ENCODE results near the gene CD99.
"Not testable (repeated sequence)": the region's sequence is repeated elsewhere in the genome, so short reads cannot be mapped to it uniquely, and the experiment has no call there.

The CD99 gene

DNA sequence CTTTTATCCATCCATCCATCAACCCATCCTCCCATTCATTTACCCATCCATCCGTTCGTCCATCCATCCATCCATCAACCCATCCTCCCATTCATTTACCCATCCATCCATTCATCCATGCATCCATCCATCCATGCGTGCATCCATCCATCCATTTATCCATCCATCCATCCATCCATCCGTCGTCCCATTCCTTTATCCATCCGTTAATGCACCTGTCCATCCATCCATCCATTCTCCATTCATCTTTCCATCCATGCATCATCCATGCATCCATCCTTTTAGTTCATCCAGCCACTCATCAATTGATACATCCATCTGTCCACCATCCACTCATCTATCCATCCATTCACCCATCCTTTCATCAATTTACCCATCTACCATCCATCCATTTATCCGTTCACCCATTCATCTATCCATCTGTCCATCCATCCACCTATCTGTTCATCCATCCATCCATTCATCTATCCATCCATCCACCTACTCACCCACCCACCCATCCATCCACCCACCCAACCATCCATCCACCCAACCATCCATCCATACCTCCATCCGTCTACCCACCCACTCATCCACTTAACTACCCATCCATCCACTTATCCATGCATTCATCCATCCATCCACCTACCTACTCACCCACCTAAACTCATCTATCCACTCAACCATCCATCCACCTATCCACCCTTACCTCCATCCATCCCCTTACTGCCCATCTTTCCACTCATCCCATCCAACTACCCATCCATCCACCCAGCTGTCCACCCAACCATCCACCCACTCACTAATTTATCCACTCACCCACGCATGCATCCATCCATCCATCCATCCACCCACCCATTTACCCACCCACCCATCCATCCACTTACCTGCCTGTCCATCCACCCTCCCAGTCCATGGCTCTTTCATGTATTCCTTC lies 9.6 kb downstream of the CD99 start:
- no peak for DNase-seq

DNA sequence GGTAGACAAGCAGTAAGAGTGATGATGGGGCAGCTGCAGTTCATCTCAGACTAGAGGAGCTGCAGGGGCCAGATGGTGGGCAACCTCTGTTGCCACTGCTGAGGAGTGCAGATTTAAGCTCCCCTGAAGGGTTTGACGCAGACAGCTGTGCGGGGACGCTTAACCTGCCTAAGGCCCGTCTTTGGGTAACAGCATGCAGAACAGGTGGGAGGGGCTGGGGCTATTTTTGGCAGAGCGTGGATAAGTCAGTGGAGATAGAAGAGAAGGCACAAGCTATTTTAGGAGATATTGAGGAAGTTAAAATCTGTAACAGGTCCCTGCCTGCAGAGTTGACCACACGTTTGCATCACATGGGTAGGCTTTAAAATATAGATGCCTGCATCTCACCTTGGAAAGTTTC lies 10.5 kb downstream of the CD99 start:
- no peak for DNase-seq

DNA sequence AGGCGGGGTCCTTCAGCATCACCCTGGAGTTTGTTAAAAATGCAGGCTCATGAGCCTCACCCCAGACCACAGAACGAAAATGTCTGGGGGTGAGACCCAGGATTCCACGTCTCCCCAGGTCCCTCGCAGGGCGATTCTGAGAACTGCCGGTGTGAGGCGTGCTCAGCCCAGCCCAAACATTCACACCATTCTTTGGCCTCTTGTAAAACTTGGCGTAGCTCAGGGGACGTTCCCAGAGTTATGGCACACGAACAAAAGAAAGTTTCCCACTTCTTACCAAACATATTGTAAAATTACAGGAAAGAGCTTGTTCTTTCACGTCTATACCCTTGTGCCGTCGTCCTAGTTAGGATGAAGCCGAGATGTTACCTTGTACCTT lies 12.9 kb downstream of the CD99 start:
- no peak for DNase-seq

DNA sequence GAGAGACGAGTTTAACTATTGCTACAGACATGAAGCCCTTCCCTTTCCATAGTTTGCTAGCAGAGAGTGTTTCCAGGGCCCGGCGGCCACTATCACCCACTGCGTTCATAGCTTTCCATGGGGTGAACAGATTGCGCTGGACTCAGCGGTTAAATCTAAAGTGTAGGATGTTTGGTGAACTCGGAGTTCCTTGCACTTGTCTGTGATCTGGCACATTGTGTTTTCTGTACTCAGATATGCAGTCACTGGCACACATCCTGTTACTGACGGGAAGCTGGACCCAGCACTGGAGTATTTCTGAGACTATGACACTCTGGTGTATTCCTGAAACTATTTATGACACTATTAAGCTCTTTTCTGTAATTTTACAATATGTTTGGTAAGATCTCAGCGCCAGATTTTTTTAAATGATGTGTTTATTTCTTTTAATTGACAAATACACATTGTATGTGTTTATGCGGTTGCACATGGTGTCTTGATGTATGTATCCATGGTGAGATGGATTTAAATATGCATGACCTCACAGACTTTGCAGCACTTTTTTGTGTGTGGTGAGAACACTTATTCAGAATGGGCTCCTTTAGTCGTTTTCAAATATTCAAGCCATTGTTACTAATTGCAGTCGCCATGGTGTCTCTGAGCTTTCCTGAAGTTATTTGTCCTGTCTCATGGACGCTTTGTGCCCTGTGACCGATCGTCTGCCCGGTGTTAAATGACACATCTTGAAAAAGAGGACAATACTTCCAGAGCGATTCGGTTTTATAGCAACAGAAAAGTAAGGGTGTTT lies 14.1 kb downstream of the CD99 start:
- DNase-seq, result no peak

DNA sequence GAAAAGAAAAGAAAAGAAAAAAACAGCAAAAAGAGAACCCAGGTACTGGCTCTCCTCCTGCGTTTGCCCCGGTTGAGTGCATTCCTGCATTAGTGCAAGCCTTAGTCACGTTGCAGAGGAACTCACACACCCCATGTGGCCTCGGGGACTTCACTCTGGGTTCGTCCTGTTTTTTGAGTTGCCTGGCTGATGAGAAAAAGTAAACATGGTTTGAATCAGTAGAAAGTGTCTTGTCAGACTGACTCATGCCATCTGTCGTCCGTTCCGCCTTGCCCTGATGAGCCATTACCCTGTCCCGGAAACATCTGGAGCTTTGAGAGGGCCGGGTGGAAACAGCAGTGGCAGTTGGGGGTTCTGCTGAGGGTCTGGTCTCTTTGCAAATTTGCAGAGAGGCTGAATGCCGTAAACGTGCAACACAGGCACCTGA lies 16.3 kb downstream of the CD99 start:
- DNase-seq, result peak; percentile 52

DNA sequence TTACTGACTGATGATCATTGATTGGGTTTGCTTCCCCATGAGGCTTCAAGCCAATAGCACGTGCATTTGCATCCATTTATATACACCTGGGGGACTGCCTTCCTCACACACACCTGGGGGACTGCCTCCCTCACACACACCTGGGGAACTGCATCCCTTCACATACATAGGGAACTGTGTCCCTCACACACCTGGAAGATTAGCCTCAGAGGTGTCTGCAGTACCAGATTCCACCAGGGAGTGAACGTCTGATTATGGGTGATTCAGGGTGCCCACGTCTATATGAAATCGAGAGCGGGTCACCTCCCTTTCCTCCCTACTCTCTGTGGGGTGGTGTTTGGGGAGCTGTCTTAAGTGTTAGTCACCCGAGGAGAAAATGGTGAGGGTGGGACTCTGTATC lies 16.9 kb downstream of the CD99 start:
- no peak for DNase-seq

DNA sequence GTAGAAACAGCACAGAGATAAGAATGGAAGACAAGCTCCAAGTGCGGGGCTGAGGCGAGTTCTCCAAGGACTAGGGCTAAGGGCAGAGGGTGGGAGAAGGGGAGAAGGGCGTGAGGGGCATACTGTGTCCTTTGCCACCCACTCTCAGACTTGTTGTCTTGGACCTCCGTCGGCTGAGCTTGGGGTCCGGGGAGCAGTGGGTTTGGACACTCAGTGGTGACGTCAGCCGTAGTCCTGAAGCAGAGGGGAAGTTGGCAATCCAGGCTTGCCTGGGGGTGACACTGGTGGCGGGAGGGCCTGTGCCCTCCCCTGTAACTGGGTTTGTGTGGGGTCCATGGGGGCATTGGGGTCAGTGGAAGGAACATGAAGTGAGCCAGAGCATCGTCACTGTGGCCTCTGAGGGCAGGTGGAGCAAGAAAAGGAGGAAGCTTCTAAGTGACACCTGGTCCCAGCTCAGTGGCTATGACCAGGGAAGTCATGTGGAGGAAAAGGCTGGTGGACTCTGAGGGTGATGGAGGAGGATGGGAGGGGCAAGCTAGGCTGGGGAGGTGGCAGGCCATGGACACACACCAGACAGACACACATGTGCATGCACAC lies 17.6 kb downstream of the CD99 start:
- no peak for DNase-seq

DNA sequence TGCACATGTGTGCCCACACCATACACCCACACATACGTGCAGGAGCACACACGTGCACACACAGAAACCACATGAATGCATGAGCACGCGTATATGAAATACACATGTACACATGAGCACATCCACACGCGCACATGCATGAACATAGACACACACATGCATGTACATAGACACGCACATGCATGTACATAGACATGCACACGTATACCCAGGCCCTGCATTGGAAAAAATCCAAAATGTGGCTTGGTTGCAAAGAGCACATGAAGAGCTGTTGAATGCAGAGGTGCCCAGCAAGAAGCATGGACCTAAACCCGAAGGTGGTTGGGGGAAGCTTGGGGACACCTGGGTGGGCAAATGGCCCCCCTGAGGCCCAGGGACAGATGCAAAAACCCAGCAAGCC lies 18.5 kb downstream of the CD99 start:
- DNase-seq, result no peak

DNA sequence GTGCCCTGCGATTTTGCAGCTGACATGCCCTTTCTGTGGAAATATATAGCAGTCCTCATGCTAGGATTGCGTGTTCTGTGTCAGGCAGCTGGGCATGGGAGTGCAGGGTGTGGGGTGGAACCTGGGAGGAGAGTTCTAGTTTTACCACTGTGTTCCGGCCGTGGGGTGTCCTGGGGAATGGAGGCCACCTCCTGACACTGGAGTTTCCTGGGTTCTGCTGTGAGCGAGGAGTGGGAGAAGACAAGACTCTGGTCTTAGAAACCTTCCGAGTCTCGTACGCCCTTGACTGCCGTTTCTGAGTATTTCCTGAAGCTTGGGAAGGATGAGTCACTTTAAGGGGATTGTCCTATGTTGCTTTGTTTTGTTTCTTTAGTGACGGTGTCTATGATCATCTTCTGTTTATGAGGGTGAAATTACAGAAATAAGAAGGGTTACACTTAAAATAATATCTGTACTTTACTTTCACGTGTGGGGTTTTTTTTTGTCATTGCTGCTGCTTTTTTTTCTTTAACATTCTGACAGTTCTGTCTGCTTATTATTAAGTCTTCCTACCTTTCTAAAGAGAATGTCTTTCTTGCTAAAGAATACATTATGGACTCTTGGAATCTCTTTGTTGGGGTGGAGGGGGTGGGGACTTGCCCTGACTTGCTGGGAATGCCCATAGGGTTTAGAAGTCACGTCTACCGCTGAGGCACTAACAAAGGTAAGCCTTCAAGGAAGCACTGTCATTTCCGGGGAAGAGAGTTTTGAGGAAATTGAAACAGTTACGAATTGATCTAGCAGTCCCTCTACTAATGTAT lies 19.1 kb downstream of the CD99 start:
- peak; percentile 52 for DNase-seq

DNA sequence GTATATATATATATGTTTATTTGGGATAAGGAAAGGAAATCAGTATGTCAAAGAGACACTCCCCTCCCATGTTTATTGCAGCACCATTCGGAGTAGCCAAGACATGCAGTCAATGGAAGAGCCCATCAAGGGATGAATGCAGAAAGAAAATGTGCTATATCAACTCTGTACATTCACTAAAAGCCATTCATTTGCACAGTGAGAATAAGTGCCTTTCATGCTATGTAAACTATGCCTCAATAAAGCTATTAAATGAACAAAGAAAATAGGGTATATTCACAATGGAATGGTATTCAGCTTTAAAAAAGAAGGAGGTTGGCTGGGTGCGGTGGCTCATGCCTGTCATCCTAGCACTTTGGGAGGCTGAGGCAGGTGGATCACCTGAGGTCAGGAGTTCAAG lies 20.3 kb downstream of the CD99 start:
- no peak for DNase-seq

DNA sequence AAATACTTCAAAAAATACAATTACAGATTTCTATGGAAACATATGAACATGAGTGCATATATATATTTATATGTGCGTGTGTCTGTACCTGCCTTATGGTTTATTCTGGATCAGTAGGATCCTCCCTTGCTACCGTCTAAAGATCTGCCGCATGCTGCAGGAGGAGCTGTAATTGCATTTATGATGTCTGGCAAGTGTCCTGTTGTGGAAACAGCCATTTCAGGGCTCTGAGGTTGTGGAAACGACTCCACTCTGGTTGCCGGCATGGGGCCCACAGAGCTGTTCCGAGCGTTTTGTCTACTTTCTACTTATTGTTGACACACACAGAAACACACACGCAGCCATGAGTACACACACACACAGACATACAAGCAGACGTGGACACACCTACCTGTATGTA lies 21.3 kb downstream of the CD99 start:
- DNase-seq, result no peak

DNA sequence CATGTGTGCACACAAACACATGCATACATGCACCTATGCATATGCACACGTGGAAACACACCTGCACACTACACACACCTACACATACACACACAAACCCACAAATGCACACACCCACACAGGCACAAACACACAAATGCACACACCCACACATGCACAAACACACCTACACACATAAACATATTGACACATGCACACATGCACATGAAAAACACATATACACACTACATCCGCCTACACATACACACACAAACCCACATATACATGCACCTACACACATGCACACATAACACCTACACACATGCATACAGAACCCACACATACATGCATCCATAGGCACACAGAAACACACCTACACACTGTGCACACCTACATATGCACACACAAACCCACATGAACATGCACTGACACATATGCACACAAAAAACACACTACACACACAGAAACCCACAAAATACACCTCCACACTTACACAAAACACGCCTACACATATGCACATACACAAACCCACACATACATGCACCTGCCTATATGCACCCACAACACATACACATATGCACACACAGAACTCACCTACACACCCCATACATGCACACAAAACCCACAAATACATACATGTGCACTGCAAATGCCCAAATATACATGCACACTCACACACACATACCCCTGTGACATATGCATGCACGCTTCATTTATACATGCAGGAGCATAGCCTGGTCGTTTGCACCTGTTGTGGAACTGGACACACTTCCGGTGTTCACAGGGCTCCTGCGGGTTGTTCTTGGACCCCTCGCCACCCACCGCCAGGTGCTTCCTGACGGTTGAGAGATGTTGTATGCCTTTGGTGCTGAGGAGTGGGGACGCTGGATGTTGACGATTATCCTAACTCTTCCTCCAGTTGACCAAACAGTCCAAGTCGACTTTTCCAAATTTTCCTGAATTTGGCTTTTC lies 22.1 kb downstream of the CD99 start:
- no peak for DNase-seq

DNA sequence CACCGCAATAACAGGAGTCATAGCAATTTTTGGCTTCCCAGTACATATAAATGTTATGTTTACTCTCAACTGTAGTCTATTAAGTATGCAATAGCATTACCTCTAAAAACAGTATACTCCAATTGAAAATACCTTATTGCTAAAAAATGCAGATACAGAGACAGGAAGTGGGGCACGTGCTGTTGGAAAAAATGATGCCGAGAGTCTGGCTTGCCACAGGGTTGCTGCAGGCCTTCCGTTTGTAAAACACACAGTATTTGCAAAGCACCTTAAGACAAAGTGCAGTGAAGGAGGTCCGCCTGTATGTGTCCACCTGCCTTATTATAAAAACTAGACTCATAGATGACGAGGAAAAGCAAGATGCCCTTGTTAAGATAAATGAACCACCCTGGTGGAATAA lies 23.5 kb downstream of the CD99 start:
- no peak for DNase-seq

DNA sequence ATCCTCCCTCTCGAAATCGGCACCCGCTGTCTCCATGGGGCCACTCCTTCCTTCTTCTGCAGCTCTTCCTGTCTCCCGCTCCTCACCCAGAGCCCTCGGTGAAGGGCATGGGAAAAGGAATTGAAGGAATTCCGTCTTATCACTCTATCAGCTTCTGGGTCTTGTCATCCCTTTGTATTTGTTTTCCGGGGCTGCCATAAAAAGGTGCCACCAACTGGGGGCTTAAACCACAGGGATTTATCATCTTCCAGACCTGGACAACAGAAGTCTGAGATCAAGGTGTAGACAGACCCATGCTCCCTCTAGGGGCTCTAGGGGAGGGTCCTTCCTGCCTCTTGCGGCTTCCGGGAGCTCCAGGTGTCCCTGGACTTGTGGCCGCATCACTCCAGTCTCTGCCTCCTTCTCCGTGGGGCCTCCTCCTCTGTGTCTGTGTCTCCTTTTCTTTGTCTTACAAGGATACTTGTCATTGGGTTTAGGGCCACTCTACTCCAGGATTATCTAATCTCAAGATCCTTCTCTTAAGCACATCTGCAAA lies 24.0 kb downstream of the CD99 start:
- no peak for DNase-seq

DNA sequence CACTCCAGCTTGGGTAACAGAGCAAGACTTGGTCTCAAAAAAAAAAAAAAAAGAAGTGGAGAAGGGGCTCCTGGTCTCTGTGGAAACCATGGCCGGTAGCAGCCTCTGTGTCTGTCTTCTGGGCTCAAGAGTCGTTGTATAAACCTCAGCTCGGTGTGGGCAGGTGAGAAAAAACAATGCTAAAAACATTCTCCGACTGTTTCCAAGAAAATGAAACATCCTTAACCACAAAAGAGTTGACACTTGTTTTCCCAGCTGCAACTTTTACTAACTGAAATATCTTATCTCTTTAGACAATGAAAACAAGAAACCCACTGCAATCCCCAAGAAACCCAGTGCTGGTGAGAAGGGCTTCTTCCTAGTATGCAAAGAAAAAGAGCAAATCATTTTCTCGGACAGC lies 26.2 kb downstream of the CD99 start:
- DNase-seq, result no peak

DNA sequence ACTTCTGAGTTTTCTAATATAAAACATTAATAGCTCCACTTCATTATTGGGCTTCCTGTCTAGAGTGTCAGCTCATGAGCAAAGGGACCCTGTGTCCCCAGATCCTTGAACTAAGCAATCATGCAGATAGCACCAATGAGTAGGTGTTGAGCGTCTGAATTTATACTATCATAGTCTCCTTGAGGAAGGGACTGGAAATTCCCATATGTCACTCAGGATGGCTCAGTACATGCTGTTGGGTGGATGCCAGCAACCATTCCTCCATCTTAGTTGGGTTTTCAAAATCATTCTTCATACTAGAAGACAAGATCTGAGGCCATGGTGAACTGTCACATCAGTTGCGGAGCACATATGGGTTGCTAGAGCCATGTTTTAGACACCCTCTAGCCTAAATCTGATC lies 27.7 kb downstream of the CD99 start:
- no peak for DNase-seq

DNA sequence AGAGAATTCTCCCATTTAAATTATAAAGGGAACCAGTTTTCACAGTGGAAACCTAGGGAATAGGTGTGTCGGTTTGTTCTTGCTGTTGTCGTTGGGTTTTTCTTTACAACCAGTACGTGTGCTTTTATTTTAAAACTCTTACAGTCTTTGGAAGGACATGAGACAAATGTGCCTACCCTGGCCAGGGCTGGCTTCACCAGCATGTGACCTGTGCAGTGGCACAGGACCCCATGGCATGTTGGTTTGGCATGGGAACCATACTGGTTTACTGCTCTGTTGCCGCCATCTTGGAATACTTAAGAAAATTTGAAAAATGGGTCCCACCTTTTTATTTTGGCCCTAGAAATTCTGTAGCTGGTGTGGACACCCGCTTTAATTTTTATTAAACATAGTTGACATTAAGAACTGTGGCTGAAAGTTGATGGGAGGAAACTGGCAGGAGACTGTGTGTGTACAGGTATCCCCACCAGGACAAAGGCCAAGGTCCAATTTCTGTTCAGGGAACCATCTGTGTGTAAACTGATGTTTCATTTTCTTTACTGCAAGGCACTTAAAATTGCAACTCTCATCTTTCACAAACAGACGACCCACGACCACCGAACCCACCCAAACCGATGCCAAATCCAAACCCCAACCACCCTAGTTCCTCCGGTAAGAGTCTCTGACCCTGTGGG lies 28.8 kb downstream of the CD99 start:
- DNase-seq, result no peak

DNA sequence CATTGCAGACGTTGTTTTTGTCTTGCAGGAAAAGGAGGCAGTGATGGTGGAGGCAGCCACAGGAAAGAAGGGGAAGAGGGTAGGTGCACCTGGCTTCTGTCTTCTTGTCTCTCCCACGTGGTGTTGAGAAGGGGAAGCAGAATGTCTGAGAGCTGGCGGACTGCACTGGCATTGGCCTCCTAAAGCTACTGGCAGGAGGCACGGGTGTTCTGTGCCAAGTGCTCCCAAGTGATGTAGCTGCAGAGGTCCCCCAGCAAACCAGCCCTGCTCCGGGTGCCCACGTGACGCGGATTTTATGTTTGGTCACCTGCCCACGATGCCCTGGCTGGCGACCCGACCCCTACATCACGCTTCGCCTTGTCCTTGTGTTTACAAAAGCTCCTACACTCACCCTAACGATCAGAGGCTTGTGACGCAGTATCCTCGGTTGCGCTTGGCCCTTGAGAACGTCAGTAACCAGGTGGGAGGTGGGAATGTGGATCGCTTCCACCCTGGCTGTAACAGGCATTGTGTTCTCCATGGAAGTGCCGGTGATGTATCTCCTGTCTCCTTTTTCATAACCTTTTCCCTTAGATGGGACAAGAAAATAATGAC lies 32.3 kb downstream of the CD99 start:
- DNase-seq, result no peak

DNA sequence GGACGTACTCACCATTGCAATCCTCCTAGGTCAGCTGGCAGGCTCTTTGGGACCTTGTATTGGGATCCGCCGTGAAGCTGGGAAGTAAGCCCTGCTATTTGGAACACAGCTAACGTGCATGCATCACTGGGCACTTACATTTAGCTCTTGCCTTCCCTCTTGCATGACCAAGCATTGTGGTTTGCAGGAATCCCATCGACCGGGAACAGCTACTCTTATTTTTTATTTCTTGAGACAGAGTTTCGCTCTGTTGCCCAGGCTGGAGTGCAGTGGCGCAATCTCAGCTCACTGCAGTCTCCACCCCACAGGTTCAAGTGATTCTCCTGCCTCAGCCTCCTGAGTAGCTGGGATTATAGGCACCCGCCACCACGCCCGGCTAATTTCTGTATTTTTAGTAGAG lies 36.2 kb downstream of the CD99 start:
- not testable (repeated sequence) for DNase-seq

DNA sequence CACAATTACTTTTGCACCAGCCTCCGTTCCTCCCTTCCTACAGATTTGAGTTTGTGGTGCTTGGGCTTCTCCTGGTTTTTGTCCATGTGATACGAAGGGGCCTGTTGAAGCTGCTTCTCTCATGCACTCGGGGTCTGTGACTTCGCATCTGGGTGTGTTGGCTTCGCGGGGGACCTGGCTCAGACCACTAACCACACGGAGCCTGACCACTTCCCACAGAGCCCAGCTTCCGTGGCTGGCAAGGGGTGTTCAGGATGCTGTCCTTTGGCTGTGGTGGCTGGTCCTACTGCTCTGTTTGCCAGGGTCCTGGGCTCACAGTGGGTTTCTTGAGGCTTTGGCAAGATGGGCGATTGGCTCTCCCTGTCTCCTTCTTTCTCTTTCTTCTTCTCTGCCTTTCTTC lies 41.0 kb downstream of the CD99 start:
- DNase-seq, result no peak

DNA sequence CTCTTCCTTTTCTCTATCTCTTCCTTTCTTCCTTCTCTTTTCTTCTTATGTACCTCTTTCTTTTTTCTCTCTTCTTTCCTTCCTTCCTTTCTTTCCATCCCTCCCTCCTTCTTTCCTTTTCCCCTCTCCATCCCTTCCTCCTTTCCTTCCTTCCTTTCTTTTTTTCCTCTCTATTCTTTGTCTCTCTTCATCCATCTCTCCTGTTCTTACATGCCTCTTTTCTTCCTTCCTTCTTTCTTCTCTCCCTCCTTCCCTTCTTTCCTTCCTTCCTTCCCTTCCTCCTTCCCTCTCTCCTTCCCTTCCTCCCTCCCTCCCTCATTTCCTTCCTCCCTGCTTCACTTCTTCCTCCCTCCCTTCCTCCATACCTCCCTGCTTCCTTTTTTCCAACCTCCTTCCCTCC lies 41.6 kb downstream of the CD99 start:
- no peak for DNase-seq

Measured in CD4-positive, alpha-beta T cell treated with Interleukin-21 for 1 hour (primary cell).